ENCODE data around the gene FGD2.

GRCh38 chr6:37056439-37057127, 51.1 kb downstream of the FGD2 start:
- TF ChIP-seq CHD1 (IDR thresholded peaks at IDR 0.05; ENCODE audit: low read depth, low read length) = no peak
- no peak for TF ChIP-seq CTCF (IDR thresholded peaks at IDR 0.05 in 2 of 3, conservative IDR thresholded peaks at IDR 0.05 in 1 of 3; ENCODE audit: control insufficient read depth in 2 of 3, extremely low read depth in 1 of 3, insufficient read depth in 1 of 3, low read depth in 3 of 3, low read length in 3 of 3)
- no peak for TF ChIP-seq SIN3A (IDR thresholded peaks at IDR 0.05; ENCODE audit: low read depth, low read length)
- TF ChIP-seq BHLHE40 (IDR thresholded peaks at IDR 0.05; ENCODE audit: borderline replicate concordance in 1 of 2, low read depth in 2 of 2, low read length in 1 of 2) = no peak
- TF ChIP-seq FOS (IDR thresholded peaks at IDR 0.05; ENCODE audit: borderline replicate concordance, extremely low read depth, insufficient read length) = no peak
- TF ChIP-seq EED (IDR thresholded peaks at IDR 0.05; ENCODE audit: low read depth) = no peak
- TF ChIP-seq MEF2A (IDR thresholded peaks at IDR 0.05; ENCODE audit: insufficient read depth, low read depth, low read length) = no peak
- TF ChIP-seq ZNF274 (IDR thresholded peaks at IDR 0.05; ENCODE audit: insufficient read depth, insufficient read length) = no peak
- TF ChIP-seq CREB1 (IDR thresholded peaks at IDR 0.05; ENCODE audit: low read depth) = no peak
